Measurements from ENCODE around the gene RNASET2.

GRCh38 chr6:166954118-166954713 is 2.1 kb downstream of the RNASET2 start:
- TF ChIP-seq CTCF (IDR thresholded peaks at IDR 0.05), result no peak
- TF ChIP-seq POLR2A (IDR thresholded peaks at IDR 0.05), result no peak

All from adrenal gland (tissue), 5 donors.